K562 (cell line): ENCODE results near the gene B3GALT6. TPM values are rescaled to one million over a fixed set of nuclear protein-coding genes. Genes with fewer than 3 reads are reported as not detected.
A peak's percentile ranks its signal among the peaks of the same experiment; 100 is the strongest.

ENCODE experiments used
- CREB5 ChIP-seq: fragments of 250-450 bp; sonication (Bioruptor Pico); IDR thresholded peaks from 2 replicates; pipeline ENCODE4 v1.5.0; 2020; ENCODE audit warnings: mild to moderate bottlenecking
- DEAF1 ChIP-seq: fragments of 450-650 bp; formaldehyde crosslinking; IDR thresholded peaks from 2 replicates; pipeline ENCODE4 v1.4.0; 2020; ENCODE audit warnings: mild to moderate bottlenecking, moderate library complexity
- FOXK1 ChIP-seq: sonication (generic); formaldehyde crosslinking; IDR thresholded peaks from 2 replicates; pipeline ENCODE4 v1.8.0; 2022; ENCODE audit warnings: missing genetic modification reagents, mild to moderate bottlenecking, borderline replicate concordance
- ILF3 ChIP-seq: fragments of 450-650 bp; IDR thresholded peaks from 2 replicates; pipeline ENCODE4 v1.6.1; 2018; ENCODE audit warnings: antibody characterized with exemption, mild to moderate bottlenecking, moderate library complexity, borderline replicate concordance
- MBD2 ChIP-seq: sonication (generic); IDR thresholded peaks from 2 replicates; pipeline ENCODE4 v1.6.1; 2016; ENCODE audit warnings: low read depth, borderline replicate concordance
- PHF20 ChIP-seq: fragments of 450-650 bp; IDR thresholded peaks from 2 replicates; pipeline ENCODE4 v1.6.1; 2018; ENCODE audit not compliant: partially characterized antibody
- PHTF2 ChIP-seq: fragments of 250-450 bp; sonication (Bioruptor Pico); IDR thresholded peaks from 2 replicates; pipeline ENCODE4 v1.5.0; 2021; ENCODE audit warnings: mild to moderate bottlenecking
- POLR2A ChIP-seq: fragments of 450-650 bp; conservative IDR thresholded peaks from 2 replicates; pipeline ENCODE4 v1.6.1; 2016
- RBFOX2 ChIP-seq: fragments of 200-400 bp; formaldehyde crosslinking; IDR thresholded peaks from 2 replicates; pipeline ENCODE4 v1.6.1; 2017; ENCODE audit warnings: low read depth, mild to moderate bottlenecking, low read length, moderate library complexity
- RBM34 ChIP-seq: fragments of 200-400 bp; formaldehyde crosslinking; IDR thresholded peaks from 2 replicates; pipeline ENCODE4 v1.6.1; 2018; ENCODE audit warnings: low read length, borderline replicate concordance; ENCODE audit not compliant: insufficient read depth
- SAFB ChIP-seq: fragments of 200-400 bp; formaldehyde crosslinking; IDR thresholded peaks from 2 replicates; pipeline ENCODE4 v1.6.1; 2017; ENCODE audit warnings: low read depth, low read length, borderline replicate concordance
- SMARCA5 ChIP-seq: fragments of 450-650 bp; IDR thresholded peaks from 2 replicates; pipeline ENCODE4 v1.6.1; 2016
- SP2 ChIP-seq: IDR thresholded peaks from 2 replicates; pipeline ENCODE4 v1.6.1; 2011; ENCODE audit warnings: mild to moderate bottlenecking, low read depth, low read length, moderate library complexity; ENCODE audit not compliant: poor library complexity, severe bottlenecking; ENCODE audit errors: extremely low read depth
- TFAM ChIP-seq: fragments of 250-450 bp; sonication (Bioruptor Pico); conservative IDR thresholded peaks from 2 replicates; pipeline ENCODE4 v1.5.0; 2021; ENCODE audit warnings: mild to moderate bottlenecking, moderate library complexity
- ZBED1 ChIP-seq: IDR thresholded peaks from 2 replicates; pipeline ENCODE4 v1.6.1; 2014
- ZFP91 ChIP-seq: sonication (generic); formaldehyde crosslinking; IDR thresholded peaks from 2 replicates; pipeline ENCODE4 v1.8.0; 2022; ENCODE audit warnings: mild to moderate bottlenecking, missing genetic modification reagents
- ZNF512 ChIP-seq: IDR thresholded peaks from 2 replicates; pipeline ENCODE4 v1.6.1; 2016; ENCODE audit warnings: missing genetic modification characterization, missing compliant biosample characterization
- ZNF696 ChIP-seq: fragments of 250-450 bp; sonication (Bioruptor Pico); conservative IDR thresholded peaks from 2 replicates; pipeline ENCODE4 v1.4.0; 2020; ENCODE audit warnings: mild to moderate bottlenecking, moderate library complexity
- polyA plus RNA-seq, 8 experiments: library from polyadenylated mRNA; depleted of rRNA in 4 of 8; stranded (reverse) in 5 of 8; unstranded in 3 of 8; fragments of >200 nt; fragmentation: Nextera tagmentation in 2 of 8; fragmentation: Illumina TruSeq in 1 of 8; extraction: Ambion mirVana in 2 of 8; extraction: Trizol in 1 of 8; gene quantifications; 2 replicates each; pipeline versions ENCODE4 v1.2.1 to v1.2.3, GENCODE V29; 2011 to 2014; ENCODE audit warnings: inconsistent platforms in 1 of 8, missing spikeins in 1 of 8
- total RNA-seq, 7 experiments: library from RNA; depleted of rRNA in 6 of 7; stranded (reverse); fragments of >200 nt in 6 of 7; fragmentation: Illumina TruSeq in 2 of 7; extraction: Trizol in 2 of 7; gene quantifications; 2 replicates each; pipeline versions ENCODE4 v1.2.1 to v1.2.3, GENCODE V29; 2011 to 2021; ENCODE audit warnings: low replicate concordance in 1 of 7
- TF ChIP-seq, protein P1 (sequence below): sonication (generic); formaldehyde crosslinking; IDR thresholded peaks from 2 replicates; pipeline ENCODE4 v1.8.0; 2022; ENCODE audit warnings: missing genetic modification reagents, mild to moderate bottlenecking, moderate library complexity, borderline replicate concordance
- TF ChIP-seq, protein P2 (sequence below): conservative IDR thresholded peaks from 2 replicates; pipeline ENCODE4 v1.6.1; 2011; ENCODE audit warnings: low read depth, mild to moderate bottlenecking, low read length; ENCODE audit not compliant: control insufficient read depth

B3GALT6 gene
- total and polyA plus RNA-seq, 9 of the 15 experiments (the other 6 are each of a cell fraction or from before 2014, with no cell fraction given): 0.68 to 29.8 (median 9.9) TPM

DNA sequence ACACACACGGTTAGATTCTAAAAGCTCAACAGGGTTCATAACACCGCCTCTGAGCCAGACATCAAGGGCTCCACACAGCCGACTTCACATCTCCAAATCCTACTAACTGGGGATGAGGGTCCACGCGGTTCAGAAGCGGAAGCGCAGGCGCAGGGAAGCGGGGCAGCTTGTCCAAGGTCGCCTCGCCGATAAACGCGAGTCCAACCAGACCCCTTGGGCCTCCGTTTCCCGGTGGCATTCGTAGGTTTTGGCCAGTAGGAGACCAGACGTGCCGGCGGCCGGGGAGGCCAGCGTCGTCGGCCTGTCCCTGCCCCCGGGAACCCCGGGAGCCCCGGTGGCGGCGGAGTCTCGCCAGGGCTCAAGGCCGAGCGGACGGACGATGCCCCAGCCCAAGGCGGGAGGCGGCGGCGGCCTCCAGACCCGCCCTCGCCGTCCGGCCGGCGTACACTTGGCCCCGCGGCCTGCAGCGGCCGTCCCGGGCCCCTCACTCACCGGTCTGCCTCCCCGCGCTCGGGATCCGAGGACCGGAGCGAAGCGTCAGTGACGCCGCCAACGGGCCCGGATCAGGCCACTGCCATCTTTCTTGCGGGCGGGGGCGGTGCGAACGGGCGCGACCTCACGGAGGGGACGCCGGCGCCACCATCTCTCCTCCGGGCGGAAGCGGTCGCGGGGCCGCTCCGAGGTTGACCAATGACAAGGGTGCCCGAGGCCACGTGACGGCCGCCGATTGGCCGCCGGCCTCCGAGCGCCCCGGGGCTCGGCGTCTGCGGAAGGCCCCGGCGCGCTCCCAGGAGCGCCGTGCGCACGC, 433 bp upstream of the B3GALT6 start, which contains the start of gene SDF4 (continued):
- TF ChIP-seq, protein P1, sequence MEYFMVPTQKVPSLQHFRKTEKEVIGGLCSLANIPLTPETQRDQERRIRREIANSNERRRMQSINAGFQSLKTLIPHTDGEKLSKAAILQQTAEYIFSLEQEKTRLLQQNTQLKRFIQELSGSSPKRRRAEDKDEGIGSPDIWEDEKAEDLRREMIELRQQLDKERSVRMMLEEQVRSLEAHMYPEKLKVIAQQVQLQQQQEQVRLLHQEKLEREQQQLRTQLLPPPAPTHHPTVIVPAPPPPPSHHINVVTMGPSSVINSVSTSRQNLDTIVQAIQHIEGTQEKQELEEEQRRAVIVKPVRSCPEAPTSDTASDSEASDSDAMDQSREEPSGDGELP (CRISPR knock-in tag): peak; percentile 60; the same call in 1 of the 2 replicates
- TF ChIP-seq PHTF2 (CRISPR knock-in tag) (no peak), SP2 (no peak), POLR2A (peak; percentile 91), PHF20 (peak; percentile 61), SMARCA5 (no peak), RBM34 (peak; percentile 58), ZNF696 (CRISPR knock-in tag) (no peak), ZBED1 (no peak), MBD2 (peak; percentile 82), ZFP91 (CRISPR knock-in tag) (no peak), RBFOX2 (peak; percentile 96), ILF3 (no peak; the same call in 1 of the 2 replicates), TFAM (CRISPR knock-in tag) (no peak), FOXK1 (CRISPR knock-in tag) (no peak), ZNF512 (no peak), SAFB (no peak), DEAF1 (CRISPR knock-in tag) (no peak), CREB5 (CRISPR knock-in tag) (no peak)
- TF ChIP-seq, protein P2, sequence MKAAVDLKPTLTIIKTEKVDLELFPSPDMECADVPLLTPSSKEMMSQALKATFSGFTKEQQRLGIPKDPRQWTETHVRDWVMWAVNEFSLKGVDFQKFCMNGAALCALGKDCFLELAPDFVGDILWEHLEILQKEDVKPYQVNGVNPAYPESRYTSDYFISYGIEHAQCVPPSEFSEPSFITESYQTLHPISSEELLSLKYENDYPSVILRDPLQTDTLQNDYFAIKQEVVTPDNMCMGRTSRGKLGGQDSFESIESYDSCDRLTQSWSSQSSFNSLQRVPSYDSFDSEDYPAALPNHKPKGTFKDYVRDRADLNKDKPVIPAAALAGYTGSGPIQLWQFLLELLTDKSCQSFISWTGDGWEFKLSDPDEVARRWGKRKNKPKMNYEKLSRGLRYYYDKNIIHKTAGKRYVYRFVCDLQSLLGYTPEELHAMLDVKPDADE: peak; percentile 90; the same call in 1 of the 2 replicates
